ENCODE data around the gene LOXHD1. TPM values are rescaled to one million over a fixed set of nuclear protein-coding genes. Genes with fewer than 3 reads are reported as not detected.

LOXHD1 gene
- total and polyA plus RNA-seq, 2 of the 13 experiments (the other 11 are each of a cell fraction or from before 2014, with no cell fraction given): not detected

GRCh38 chr18:46657115-46657955, at the start of gene LOXHD1 (continued):
- TF ChIP-seq SMAD1 (CRISPR knock-in tag; IDR thresholded peaks at IDR 0.05; ENCODE audit: borderline replicate concordance, low read depth) (no peak), HES4 (CRISPR knock-in tag; IDR thresholded peaks at IDR 0.05; ENCODE audit: borderline replicate concordance) (no peak), ZNF501 (CRISPR knock-in tag; IDR thresholded peaks at IDR 0.05) (no peak), TRIM24 (CRISPR knock-in tag; IDR thresholded peaks at IDR 0.05) (no peak), SP2 (CRISPR knock-in tag; IDR thresholded peaks at IDR 0.05) (no peak)
- TF ChIP-seq, protein P1, sequence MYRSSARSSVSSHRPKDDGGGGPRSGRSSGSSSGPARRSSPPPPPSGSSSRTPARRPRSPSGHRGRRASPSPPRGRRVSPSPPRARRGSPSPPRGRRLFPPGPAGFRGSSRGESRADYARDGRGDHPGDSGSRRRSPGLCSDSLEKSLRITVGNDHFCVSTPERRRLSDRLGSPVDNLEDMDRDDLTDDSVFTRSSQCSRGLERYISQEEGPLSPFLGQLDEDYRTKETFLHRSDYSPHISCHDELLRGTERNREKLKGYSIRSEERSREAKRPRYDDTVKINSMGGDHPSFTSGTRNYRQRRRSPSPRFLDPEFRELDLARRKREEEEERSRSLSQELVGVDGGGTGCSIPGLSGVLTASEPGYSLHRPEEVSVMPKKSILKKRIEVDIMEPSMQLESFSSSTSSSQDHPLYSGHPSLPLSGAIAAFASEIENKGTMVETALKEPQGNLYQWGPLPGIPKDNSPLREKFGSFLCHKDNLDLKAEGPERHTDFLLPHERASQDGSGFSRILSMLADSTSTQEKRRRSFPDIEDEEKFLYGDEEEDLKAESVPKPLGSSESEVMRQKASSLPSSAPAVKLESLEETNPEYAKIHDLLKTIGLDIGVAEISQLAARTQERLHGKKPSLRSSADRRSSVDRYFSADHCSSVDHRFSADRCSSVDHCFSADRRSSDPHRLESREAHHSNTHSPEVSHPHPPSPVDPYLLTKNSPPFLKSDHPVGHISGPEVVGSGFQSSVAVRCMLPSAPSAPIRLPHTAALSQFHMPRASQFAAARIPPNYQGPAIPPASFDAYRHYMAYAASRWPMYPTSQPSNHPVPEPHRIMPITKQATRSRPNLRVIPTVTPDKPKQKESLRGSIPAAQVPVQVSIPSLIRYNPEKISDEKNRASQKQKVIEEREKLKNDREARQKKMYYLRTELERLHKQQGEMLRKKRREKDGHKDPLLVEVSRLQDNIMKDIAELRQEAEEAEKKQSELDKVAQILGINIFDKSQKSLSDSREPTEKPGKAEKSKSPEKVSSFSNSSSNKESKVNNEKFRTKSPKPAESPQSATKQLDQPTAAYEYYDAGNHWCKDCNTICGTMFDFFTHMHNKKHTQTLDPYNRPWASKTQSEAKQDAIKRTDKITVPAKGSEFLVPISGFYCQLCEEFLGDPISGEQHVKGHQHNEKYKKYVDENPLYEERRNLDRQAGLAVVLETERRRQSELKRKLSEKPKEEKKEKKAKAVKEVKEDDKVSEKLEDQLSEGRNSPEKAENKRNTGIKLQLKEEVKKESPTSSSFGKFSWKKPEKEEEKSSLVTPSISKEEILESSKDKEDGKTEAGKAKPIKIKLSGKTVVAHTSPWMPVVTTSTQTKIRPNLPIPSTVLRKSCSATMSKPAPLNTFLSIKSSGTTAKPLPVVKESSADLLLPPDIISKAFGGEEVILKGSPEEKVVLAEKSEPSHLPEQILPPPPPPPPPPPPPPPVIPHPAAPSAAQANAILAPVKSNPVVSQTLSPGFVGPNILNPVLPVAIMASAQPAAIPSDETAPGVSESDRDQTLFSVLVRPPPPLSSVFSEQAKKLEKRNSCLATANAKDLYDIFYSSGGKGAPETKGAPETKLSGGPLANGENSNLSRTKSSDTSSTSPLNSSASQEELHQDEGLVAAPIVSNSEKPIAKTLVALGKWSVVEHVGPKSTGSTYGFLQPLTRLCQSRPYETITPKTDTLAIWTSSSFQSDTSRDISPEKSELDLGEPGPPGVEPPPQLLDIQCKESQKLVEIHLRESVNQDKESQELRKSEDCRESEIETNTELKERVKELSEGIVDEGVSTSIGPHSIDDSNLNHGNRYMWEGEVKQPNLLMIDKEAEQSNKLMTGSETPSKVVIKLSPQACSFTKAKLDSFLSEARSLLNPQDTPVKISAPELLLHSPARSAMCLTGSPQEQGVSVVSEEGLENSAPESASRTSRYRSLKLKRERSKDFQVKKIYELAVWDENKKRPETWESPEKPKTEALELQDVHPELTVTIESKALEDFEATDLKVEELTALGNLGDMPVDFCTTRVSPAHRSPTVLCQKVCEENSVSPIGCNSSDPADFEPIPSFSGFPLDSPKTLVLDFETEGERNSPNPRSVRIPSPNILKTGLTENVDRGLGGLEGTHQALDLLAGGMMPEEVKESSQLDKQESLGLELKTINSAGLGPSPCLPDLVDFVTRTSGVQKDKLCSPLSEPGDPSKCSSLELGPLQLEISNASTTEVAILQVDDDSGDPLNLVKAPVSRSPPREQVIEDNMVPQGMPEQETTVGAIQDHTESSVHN (CRISPR knock-in tag; IDR thresholded peaks at IDR 0.05): no peak
- TF ChIP-seq, protein P2, sequence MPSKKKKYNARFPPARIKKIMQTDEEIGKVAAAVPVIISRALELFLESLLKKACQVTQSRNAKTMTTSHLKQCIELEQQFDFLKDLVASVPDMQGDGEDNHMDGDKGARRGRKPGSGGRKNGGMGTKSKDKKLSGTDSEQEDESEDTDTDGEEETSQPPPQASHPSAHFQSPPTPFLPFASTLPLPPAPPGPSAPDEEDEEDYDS (CRISPR knock-in tag; IDR thresholded peaks at IDR 0.05): no peak
- TF ChIP-seq, protein P3, sequence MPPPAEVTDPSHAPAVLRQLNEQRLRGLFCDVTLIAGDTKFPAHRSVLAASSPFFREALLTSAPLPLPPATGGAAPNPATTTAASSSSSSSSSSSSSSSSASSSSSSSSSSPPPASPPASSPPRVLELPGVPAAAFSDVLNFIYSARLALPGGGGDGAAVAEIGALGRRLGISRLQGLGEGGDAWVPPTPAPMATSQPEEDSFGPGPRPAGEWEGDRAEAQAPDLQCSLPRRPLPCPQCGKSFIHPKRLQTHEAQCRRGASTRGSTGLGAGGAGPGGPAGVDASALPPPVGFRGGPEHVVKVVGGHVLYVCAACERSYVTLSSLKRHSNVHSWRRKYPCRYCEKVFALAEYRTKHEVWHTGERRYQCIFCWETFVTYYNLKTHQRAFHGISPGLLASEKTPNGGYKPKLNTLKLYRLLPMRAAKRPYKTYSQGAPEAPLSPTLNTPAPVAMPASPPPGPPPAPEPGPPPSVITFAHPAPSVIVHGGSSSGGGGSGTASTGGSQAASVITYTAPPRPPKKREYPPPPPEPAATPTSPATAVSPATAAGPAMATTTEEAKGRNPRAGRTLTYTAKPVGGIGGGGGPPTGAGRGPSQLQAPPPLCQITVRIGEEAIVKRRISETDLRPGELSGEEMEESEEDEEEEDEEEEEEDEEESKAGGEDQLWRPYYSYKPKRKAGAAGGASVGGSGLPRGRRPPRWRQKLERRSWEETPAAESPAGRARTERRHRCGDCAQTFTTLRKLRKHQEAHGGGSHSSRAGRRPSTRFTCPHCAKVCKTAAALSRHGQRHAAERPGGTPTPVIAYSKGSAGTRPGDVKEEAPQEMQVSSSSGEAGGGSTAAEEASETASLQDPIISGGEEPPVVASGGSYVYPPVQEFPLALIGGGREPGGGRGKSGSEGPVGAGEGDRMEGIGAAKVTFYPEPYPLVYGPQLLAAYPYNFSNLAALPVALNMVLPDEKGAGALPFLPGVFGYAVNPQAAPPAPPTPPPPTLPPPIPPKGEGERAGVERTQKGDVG (CRISPR knock-in tag; IDR thresholded peaks at IDR 0.05; ENCODE audit: borderline replicate concordance): no peak
